ENCODE data around the gene MIB1. TPM values are rescaled to one million over a fixed set of nuclear protein-coding genes. Genes with fewer than 3 reads are reported as not detected.
A peak's percentile ranks its signal among the peaks of the same experiment; 100 is the strongest.

MIB1 gene
- total RNA-seq, 1 donor from 2014 or later, result 228 TPM

GRCh38 chr18:21739604-21740537, 721 bp upstream of the MIB1 start:
- Mint-ChIP-seq H3K36me3 (ENCODE audit: unreplicated experiment) (peaks cover 13% of the 10 kb centered on the region), H3K4me3 (ENCODE audit: unreplicated experiment) (peak overlapping the region; percentile 85), H3K27me3 (ENCODE audit: unreplicated experiment) (peaks cover 17% of the 10 kb centered on the region), H3K4me1 (ENCODE audit: low read depth, unreplicated experiment) (peaks cover 13% of the 10 kb centered on the region), H3K9me3 (ENCODE audit: unreplicated experiment) (peaks cover 20% of the 10 kb centered on the region), H3K27ac (ENCODE audit: unreplicated experiment) (peak overlapping the region; percentile 80)
- no peak for TF ChIP-seq CTCF (IDR thresholded peaks at IDR 0.05; ENCODE audit: partially characterized antibody, unreplicated experiment)
- DNase-seq, result no peak

- H3K4me3 Mint-ChIP-seq (ENCODE audit: unreplicated experiment), result no peak overlapping the region
These were observed 645 bp downstream of the MIB1 start for GRCh38 chr18:21741312-21741561.

GRCh38 chr18:21741562-21742314, 1.1 kb downstream of the MIB1 start:
- TF ChIP-seq CTCF (IDR thresholded peaks at IDR 0.05; ENCODE audit: partially characterized antibody, unreplicated experiment), result no peak
- Mint-ChIP-seq H3K9me3 (ENCODE audit: unreplicated experiment) (peaks cover 16% of the 10 kb centered on the region), H3K4me3 (ENCODE audit: unreplicated experiment) (peak overlapping the region; percentile 89), H3K36me3 (ENCODE audit: unreplicated experiment) (peaks cover 3% of the 10 kb centered on the region), H3K27me3 (ENCODE audit: unreplicated experiment) (peaks cover 16% of the 10 kb centered on the region), H3K4me1 (ENCODE audit: low read depth, unreplicated experiment) (peaks cover 24% of the 10 kb centered on the region), H3K27ac (ENCODE audit: unreplicated experiment) (peak overlapping the region; percentile 98)
- DNase-seq, result peak; percentile 62

More at GRCh38 chr18:21741312-21741561, 645 bp downstream of the MIB1 start:
- peaks cover 19% of the 10 kb centered on the region for H3K4me1 Mint-ChIP-seq (ENCODE audit: low read depth, unreplicated experiment)
- H3K27me3 Mint-ChIP-seq (ENCODE audit: unreplicated experiment), result peaks cover 16% of the 10 kb centered on the region
- peaks cover 17% of the 10 kb centered on the region for H3K9me3 Mint-ChIP-seq (ENCODE audit: unreplicated experiment)
- DNase-seq, result no peak
- H3K27ac Mint-ChIP-seq (ENCODE audit: unreplicated experiment), result no peak overlapping the region
- peaks cover 8% of the 10 kb centered on the region for H3K36me3 Mint-ChIP-seq (ENCODE audit: unreplicated experiment)
- no peak for TF ChIP-seq CTCF (IDR thresholded peaks at IDR 0.05; ENCODE audit: partially characterized antibody, unreplicated experiment)

- TF ChIP-seq CTCF (IDR thresholded peaks at IDR 0.05; ENCODE audit: partially characterized antibody, unreplicated experiment), result no peak
- H3K27ac Mint-ChIP-seq (ENCODE audit: unreplicated experiment), result peak overlapping the region; percentile 98
- H3K27me3 Mint-ChIP-seq (ENCODE audit: unreplicated experiment), result peaks cover 16% of the 10 kb centered on the region
- peaks cover 16% of the 10 kb centered on the region for H3K9me3 Mint-ChIP-seq (ENCODE audit: unreplicated experiment)
- no peaks in the 10 kb centered on the region for H3K36me3 Mint-ChIP-seq (ENCODE audit: unreplicated experiment)
- peaks cover 28% of the 10 kb centered on the region for H3K4me1 Mint-ChIP-seq (ENCODE audit: low read depth, unreplicated experiment)
- DNase-seq, result no peak
- H3K4me3 Mint-ChIP-seq (ENCODE audit: unreplicated experiment), result peak overlapping the region; percentile 89
These were observed 1.7 kb downstream of the MIB1 start for GRCh38 chr18:21742315-21742687.
